CD4-positive, CD25-positive, alpha-beta regulatory T cell (primary cell): Measurements from ENCODE around the gene GLB1L. TPM values are rescaled to one million over a fixed set of nuclear protein-coding genes. Genes with fewer than 3 reads are reported as not detected.
A peak's percentile ranks its signal among the peaks of the same experiment; 100 is the strongest.

Source experiments
- ATAC-seq, 2 donors: fragments of 150-1000 bp; cut with Tn5 transposase; one replicate each; pipeline ENCODE4 v1.10.0; 2021; ENCODE audit warnings: low read depth in 2 of 2, moderate number of reproducible peaks in 2 of 2, moderate library complexity in 1 of 2
- DNase-seq, 3 donors: peaks; one replicate each; pipeline versions ENCODE4 v3.0.0 to v3.0.0-alpha.2; 2012 to 2022; ENCODE audit warnings: mixed read lengths in 1 of 3
- H3K27ac ChIP-seq: one replicate; pipeline ENCODE4 v1.7.0; 2013; ENCODE audit warnings: mild to moderate bottlenecking, low read length; ENCODE audit not compliant: insufficient read depth, poor library complexity, severe bottlenecking
- H3K27me3 ChIP-seq: one replicate; pipeline ENCODE4 v1.7.0; 2013; ENCODE audit warnings: low read length; ENCODE audit not compliant: control insufficient read depth, insufficient read depth
- H3K36me3 ChIP-seq: one replicate; pipeline ENCODE4 v1.7.0; 2013; ENCODE audit warnings: mild to moderate bottlenecking, low read length, moderate library complexity; ENCODE audit not compliant: control insufficient read depth, insufficient read depth
- H3K4me1 ChIP-seq: 2 replicates; pipeline ENCODE4 v1.7.0; 2013; ENCODE audit warnings: mild to moderate bottlenecking, low read length; ENCODE audit not compliant: insufficient read depth, control insufficient read depth, poor library complexity, severe bottlenecking
- H3K4me3 ChIP-seq: one replicate; pipeline ENCODE4 v1.7.0; 2013; ENCODE audit warnings: low read depth, mild to moderate bottlenecking, low read length, moderate library complexity
- H3K9me3 ChIP-seq, 2 experiments: 1 replicate in 1 of 2; 2 replicates in 1 of 2; pipeline ENCODE4 v1.7.0; 2013; ENCODE audit warnings: low read length in 2 of 2, mild to moderate bottlenecking in 1 of 2, moderate library complexity in 1 of 2; ENCODE audit not compliant: control insufficient read depth in 2 of 2
- H3K27ac Mint-ChIP-seq, 3 donors: one replicate each; pipeline ENCODE4 v1.8.0; 2020 to 2022; ENCODE audit warnings: mild to moderate bottlenecking in 3 of 3, mixed read lengths in 3 of 3, moderate library complexity in 2 of 3
- H3K27me3 Mint-ChIP-seq: one replicate; pipeline ENCODE4 v1.8.0; 2022; ENCODE audit warnings: mild to moderate bottlenecking, mixed read lengths
- H3K36me3 Mint-ChIP-seq: one replicate; pipeline ENCODE4 v1.8.0; 2020; ENCODE audit warnings: mixed read lengths
- H3K4me1 Mint-ChIP-seq, 4 donors: one replicate each; pipeline ENCODE4 v1.8.0; 2020 to 2022; ENCODE audit warnings: mixed read lengths in 4 of 4, mild to moderate bottlenecking in 1 of 4
- H3K4me3 Mint-ChIP-seq, 4 donors: one replicate each; pipeline ENCODE4 v1.8.0; 2020 to 2022; ENCODE audit warnings: mild to moderate bottlenecking in 4 of 4, mixed read lengths in 4 of 4, moderate library complexity in 3 of 4
- H3K9me3 Mint-ChIP-seq, 7 donors: one replicate each; pipeline ENCODE4 v1.8.0; 2020 to 2022; ENCODE audit warnings: mixed read lengths in 7 of 7, mild to moderate bottlenecking in 3 of 7, moderate library complexity in 2 of 7
- polyA plus RNA-seq, 4 donors: library from polyadenylated mRNA; unstranded; fragments of 300-500 nt; fragmentation: Illumina TruSeq; gene quantifications; one replicate each; pipeline ENCODE4 v1.2.3, GENCODE V29; 2021
- total RNA-seq: library from RNA; stranded (reverse); gene quantifications from one replicate; pipeline ENCODE4 v1.2.3, GENCODE V29; 2022

GLB1L gene
- 0.86 TPM for total RNA-seq
- 1 to 10 TPM in 1 of 4 donors, under 1 TPM in 2, not detected in 1; 0.78 to 1.1 (median 0.90) TPM for polyA plus RNA-seq

GRCh38 chr2:219245148-219245898 is at the start of gene GLB1L, which contains the start of gene STK16:
Gene GLB1L (minus strand): TSS chr2:219245444. CDS start chr2:219243573, 1,871 bp downstream.
Gene STK16 (plus strand): TSS chr2:219245479. CDS start chr2:219246000, 521 bp downstream.
- Mint-ChIP-seq H3K27me3 (no peaks in the 10 kb centered on the region), H3K4me3 (peak within 1 kb of the TSS; percentile 96 to 100 (median 98)), H3K9me3 (no peaks in the 10 kb centered on the region), H3K27ac (peak within 1 kb of the TSS; percentile 96 to 98 (median 96)), H3K4me1 (peaks cover 26 to 61% (median 41%) of the 10 kb centered on the region in 4 donors), H3K36me3 (peaks cover 23% of the 10 kb centered on the region)
- Histone ChIP-seq H3K36me3 (peaks cover 14% of the 10 kb centered on the region), H3K4me1 (peaks cover 60% of the 10 kb centered on the region), H3K27me3 (no peaks in the 10 kb centered on the region), H3K9me3 (no peaks in the 10 kb centered on the region), H3K4me3 (peak within 1 kb of the TSS; percentile 84), H3K27ac (peak within 1 kb of the TSS; percentile 94)
- DNase-seq (peak; percentile 78 to 93 (median 87)), ATAC-seq (peak; percentile 77)

GRCh38 chr2:219294356-219295351 is 49.4 kb upstream of the GLB1L start:
- no peaks in the 10 kb centered on the region for H3K27me3 ChIP-seq
- Mint-ChIP-seq H3K9me3 (no peaks in the 10 kb centered on the region), H3K4me1 (peaks cover 0 to 29% (median 5%) of the 10 kb centered on the region in 4 donors), H3K27me3 (peaks cover 25% of the 10 kb centered on the region), H3K4me3 (peak overlapping the region in 3 of 4 donors; percentile 80 to 88 (median 87)), H3K27ac (peak overlapping the region in 2 of 3 donors; percentile 68 to 82), H3K36me3 (no peaks in the 10 kb centered on the region)
- peaks cover 16% of the 10 kb centered on the region for H3K4me1 ChIP-seq
- DNase-seq, result peak; percentile 82 to 92 (median 88)
- ATAC-seq, result peak; percentile 95 to 97
- H3K9me3 ChIP-seq, result no peaks in the 10 kb centered on the region
- H3K27ac ChIP-seq, result peak overlapping the region; percentile 59
- H3K36me3 ChIP-seq, result no peaks in the 10 kb centered on the region
- H3K4me3 ChIP-seq, result no peak overlapping the region

- Histone ChIP-seq H3K4me3 (no peak overlapping the region), H3K36me3 (no peaks in the 10 kb centered on the region), H3K9me3 (no peaks in the 10 kb centered on the region), H3K4me1 (peaks cover 13% of the 10 kb centered on the region), H3K27ac (no peak overlapping the region), H3K27me3 (no peaks in the 10 kb centered on the region)
- H3K9me3 Mint-ChIP-seq, result no peaks in the 10 kb centered on the region
- peaks cover 0 to 25% (median 5%) of the 10 kb centered on the region in 4 donors for H3K4me1 Mint-ChIP-seq
- no peak overlapping the region for H3K27ac Mint-ChIP-seq
- H3K27me3 Mint-ChIP-seq, result peaks cover 21% of the 10 kb centered on the region
- H3K36me3 Mint-ChIP-seq, result no peaks in the 10 kb centered on the region
- ATAC-seq (no peak), DNase-seq (no peak)
- H3K4me3 Mint-ChIP-seq, result peak overlapping the region in 3 of 4 donors; percentile 54 to 88 (median 80)
Measured at GRCh38 chr2:219293736-219294231, 48.5 kb upstream of the GLB1L start.

GRCh38 chr2:219292616-219293015 is 47.4 kb upstream of the GLB1L start:
- H3K36me3 Mint-ChIP-seq, result no peaks in the 10 kb centered on the region
- Histone ChIP-seq H3K27me3 (no peaks in the 10 kb centered on the region), H3K9me3 (no peaks in the 10 kb centered on the region), H3K27ac (no peak overlapping the region), H3K4me3 (no peak overlapping the region), H3K36me3 (no peaks in the 10 kb centered on the region), H3K4me1 (peaks cover 12% of the 10 kb centered on the region)
- H3K4me3 Mint-ChIP-seq, result peak overlapping the region in 1 of 4 donors; percentile 56
- H3K27me3 Mint-ChIP-seq, result peaks cover 14% of the 10 kb centered on the region
- ATAC-seq (no peak), DNase-seq (no peak)
- no peaks in the 10 kb centered on the region for H3K9me3 Mint-ChIP-seq
- H3K4me1 Mint-ChIP-seq, result peaks cover 0 to 22% (median 5%) of the 10 kb centered on the region in 4 donors
- peak overlapping the region in 1 of 3 donors; percentile 26 for H3K27ac Mint-ChIP-seq

DNA sequence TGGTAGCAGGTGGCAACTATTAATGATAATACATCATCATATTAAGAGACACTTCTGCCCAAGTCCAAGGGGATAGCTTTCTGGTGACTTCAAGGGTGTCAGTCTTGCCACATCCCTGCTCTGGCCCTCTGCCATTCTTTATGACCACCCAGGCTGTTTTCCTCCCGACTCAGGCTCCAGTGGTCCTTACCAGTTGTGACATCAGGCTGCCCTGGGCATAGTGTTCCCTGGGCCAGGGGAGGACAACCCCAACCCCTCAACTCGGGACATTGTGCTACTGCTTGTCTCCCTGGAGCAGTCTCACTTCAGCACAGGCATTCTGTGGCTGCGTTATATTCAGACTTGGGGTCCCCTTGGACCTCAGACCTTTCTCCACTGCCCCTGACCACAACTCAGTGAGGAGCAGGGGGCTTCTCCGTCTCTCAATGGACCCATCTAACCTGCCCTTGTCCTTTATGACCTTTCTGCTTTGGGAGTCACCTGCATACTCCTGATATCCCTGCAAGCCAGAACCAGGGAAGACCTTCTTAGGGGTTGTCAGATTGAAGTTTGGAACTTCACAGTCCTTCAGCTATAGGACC is 46.8 kb upstream of the GLB1L start:
- Mint-ChIP-seq H3K36me3 (no peaks in the 10 kb centered on the region), H3K27me3 (peaks cover 11% of the 10 kb centered on the region), H3K4me1 (peaks cover 0 to 16% (median 5%) of the 10 kb centered on the region in 4 donors), H3K27ac (no peak overlapping the region), H3K9me3 (no peaks in the 10 kb centered on the region), H3K4me3 (no peak overlapping the region)
- ATAC-seq (no peak), DNase-seq (no peak)
- Histone ChIP-seq H3K4me3 (no peak overlapping the region), H3K4me1 (peaks cover 12% of the 10 kb centered on the region), H3K9me3 (no peaks in the 10 kb centered on the region), H3K36me3 (no peaks in the 10 kb centered on the region), H3K27me3 (no peaks in the 10 kb centered on the region), H3K27ac (no peak overlapping the region)

DNA sequence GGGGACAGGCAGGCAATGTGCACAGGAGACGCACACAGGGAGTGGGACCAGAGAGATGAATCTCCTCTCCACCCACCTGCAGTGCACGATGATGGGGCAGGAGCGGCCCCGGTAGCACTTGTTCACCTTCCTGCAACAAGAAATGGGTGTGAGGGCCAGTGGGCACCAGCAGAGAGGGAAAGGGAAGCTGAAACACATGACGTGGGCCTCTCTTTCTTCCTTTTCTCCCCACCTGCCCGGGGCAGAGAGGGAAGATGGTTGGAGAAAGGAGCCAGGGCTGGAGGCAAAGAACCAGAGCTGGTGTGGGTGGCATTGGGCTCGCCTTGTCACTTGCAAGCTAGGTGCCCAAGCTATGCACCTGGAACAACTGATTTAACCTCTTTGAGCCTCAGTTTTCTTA is 46.1 kb upstream of the GLB1L start:
- ATAC-seq, result no peak

More for the DNA sequence above, 46.1 kb upstream of the GLB1L start:
- peaks cover 0 to 14% (median 5%) of the 10 kb centered on the region in 4 donors for H3K4me1 Mint-ChIP-seq
- Histone ChIP-seq H3K36me3 (no peaks in the 10 kb centered on the region), H3K27me3 (no peaks in the 10 kb centered on the region), H3K4me3 (no peak overlapping the region), H3K4me1 (peaks cover 12% of the 10 kb centered on the region), H3K9me3 (no peaks in the 10 kb centered on the region), H3K27ac (no peak overlapping the region)
- H3K9me3 Mint-ChIP-seq, result no peaks in the 10 kb centered on the region
- H3K27me3 Mint-ChIP-seq, result peaks cover 11% of the 10 kb centered on the region
- no peaks in the 10 kb centered on the region for H3K36me3 Mint-ChIP-seq
- no peak overlapping the region for H3K4me3 Mint-ChIP-seq
- no peak overlapping the region for H3K27ac Mint-ChIP-seq
- no peak for DNase-seq
